Measurements from ENCODE around the gene CXCL14. TPM values are rescaled to one million over a fixed set of nuclear protein-coding genes. Genes with fewer than 3 reads are reported as not detected.

Gene CXCL14
- total and polyA plus RNA-seq, 2 of the 13 experiments (the other 11 are each of a cell fraction or from before 2014, with no cell fraction given): not detected

- TF ChIP-seq FOXA3 (CRISPR knock-in tag; IDR thresholded peaks at IDR 0.05) (no peak), NBN (conservative IDR thresholded peaks at IDR 0.05) (no peak), ATF4 (CRISPR knock-in tag; IDR thresholded peaks at IDR 0.05) (no peak), FOSL2 (CRISPR knock-in tag; IDR thresholded peaks at IDR 0.05) (no peak), ZNF777 (CRISPR knock-in tag; IDR thresholded peaks at IDR 0.05) (no peak), ZSCAN22 (CRISPR knock-in tag; IDR thresholded peaks at IDR 0.05) (no peak), SUZ12 (IDR thresholded peaks at IDR 0.05; ENCODE audit: low read depth, low read length) (no peak)
- TF ChIP-seq, protein P1, sequence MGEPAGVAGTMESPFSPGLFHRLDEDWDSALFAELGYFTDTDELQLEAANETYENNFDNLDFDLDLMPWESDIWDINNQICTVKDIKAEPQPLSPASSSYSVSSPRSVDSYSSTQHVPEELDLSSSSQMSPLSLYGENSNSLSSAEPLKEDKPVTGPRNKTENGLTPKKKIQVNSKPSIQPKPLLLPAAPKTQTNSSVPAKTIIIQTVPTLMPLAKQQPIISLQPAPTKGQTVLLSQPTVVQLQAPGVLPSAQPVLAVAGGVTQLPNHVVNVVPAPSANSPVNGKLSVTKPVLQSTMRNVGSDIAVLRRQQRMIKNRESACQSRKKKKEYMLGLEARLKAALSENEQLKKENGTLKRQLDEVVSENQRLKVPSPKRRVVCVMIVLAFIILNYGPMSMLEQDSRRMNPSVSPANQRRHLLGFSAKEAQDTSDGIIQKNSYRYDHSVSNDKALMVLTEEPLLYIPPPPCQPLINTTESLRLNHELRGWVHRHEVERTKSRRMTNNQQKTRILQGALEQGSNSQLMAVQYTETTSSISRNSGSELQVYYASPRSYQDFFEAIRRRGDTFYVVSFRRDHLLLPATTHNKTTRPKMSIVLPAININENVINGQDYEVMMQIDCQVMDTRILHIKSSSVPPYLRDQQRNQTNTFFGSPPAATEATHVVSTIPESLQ (CRISPR knock-in tag; conservative IDR thresholded peaks at IDR 0.05): no peak
- FAIRE-seq: no peak
- WGBS (ENCODE audit: low lambda C conversion rate): 45% methylated on average over 6 of the region's 6 CpGs
- Histone ChIP-seq H3K4me2 (ENCODE audit: low read depth, low read length) (no peak overlapping the region), H3K36me3 (replicated peaks in 1 of 2; ENCODE audit: control insufficient read depth in 1 of 2, insufficient read depth in 2 of 2, low read length in 2 of 2) (no peaks in the 10 kb centered on the region), H3K9me3 (ENCODE audit: low read length) (no peaks in the 10 kb centered on the region), H3K4me3 (replicated peaks in 1 of 3; ENCODE audit: insufficient read depth in 1 of 3, low read depth in 2 of 3, low read length in 3 of 3) (no peak overlapping the region), H3K27me3 (ENCODE audit: control insufficient read depth in 1 of 2, insufficient read depth in 2 of 2, low read length in 2 of 2) (peaks cover 0 to 2% of the 10 kb centered on the region in 2 experiments; a peak in 3 of 5 replicates), H2AFZ (ENCODE audit: low read length) (no peak overlapping the region), H4K20me1 (ENCODE audit: insufficient read depth, low read length) (no peaks in the 10 kb centered on the region), H3K4me1 (ENCODE audit: insufficient read depth, low read length) (no peaks in the 10 kb centered on the region), H3K9ac (ENCODE audit: insufficient read depth, low read depth, low read length) (no peak overlapping the region), H3K27ac (ENCODE audit: extremely low read length, insufficient read depth, low read length) (no peak overlapping the region), H3K79me2 (ENCODE audit: insufficient read depth, low read length) (no peaks in the 10 kb centered on the region)
- ChIA-PET POLR2A (no interaction called here), CTCF (ENCODE audit: low intra/inter-chr PET ratio, low total read pairs) (interaction anchor here (1.5 to 2.3 kb wide), 2 partner anchors 99 to 104 kb away, joined by 6 to 20 read pairs; no protein-coding TSS in a partner anchor)
- no peak for ATAC-seq
- in situ Hi-C loops (cut with HindIII; ENCODE audit: extremely low pct_ligation_motif_present, low pct_unique_long_range_greater_than_20kb): loop anchor here (10.0 to 25.0 kb wide), 2 partner anchors 160 to 547 kb away; no protein-coding TSS in a partner anchor
- no peak for DNase-seq (ENCODE audit: low spot score)
- no TSS peak for BruUV-seq (replicated peaks)
- intact Hi-C loops (cut with micrococcal nuclease; ENCODE audit: unreplicated experiment): no loop called here
These were observed 13.5 kb downstream of the CXCL14 start for GRCh38 chr5:135565266-135565665.

Data from HepG2 (cell line).